ENCODE data around the gene RXRA. TPM values are rescaled to one million over a fixed set of nuclear protein-coding genes. Genes with fewer than 3 reads are reported as not detected.

Gene RXRA
- total RNA-seq, 6 experiments from 2014 or later, result 105 to 165 (median 131) TPM

DNA sequence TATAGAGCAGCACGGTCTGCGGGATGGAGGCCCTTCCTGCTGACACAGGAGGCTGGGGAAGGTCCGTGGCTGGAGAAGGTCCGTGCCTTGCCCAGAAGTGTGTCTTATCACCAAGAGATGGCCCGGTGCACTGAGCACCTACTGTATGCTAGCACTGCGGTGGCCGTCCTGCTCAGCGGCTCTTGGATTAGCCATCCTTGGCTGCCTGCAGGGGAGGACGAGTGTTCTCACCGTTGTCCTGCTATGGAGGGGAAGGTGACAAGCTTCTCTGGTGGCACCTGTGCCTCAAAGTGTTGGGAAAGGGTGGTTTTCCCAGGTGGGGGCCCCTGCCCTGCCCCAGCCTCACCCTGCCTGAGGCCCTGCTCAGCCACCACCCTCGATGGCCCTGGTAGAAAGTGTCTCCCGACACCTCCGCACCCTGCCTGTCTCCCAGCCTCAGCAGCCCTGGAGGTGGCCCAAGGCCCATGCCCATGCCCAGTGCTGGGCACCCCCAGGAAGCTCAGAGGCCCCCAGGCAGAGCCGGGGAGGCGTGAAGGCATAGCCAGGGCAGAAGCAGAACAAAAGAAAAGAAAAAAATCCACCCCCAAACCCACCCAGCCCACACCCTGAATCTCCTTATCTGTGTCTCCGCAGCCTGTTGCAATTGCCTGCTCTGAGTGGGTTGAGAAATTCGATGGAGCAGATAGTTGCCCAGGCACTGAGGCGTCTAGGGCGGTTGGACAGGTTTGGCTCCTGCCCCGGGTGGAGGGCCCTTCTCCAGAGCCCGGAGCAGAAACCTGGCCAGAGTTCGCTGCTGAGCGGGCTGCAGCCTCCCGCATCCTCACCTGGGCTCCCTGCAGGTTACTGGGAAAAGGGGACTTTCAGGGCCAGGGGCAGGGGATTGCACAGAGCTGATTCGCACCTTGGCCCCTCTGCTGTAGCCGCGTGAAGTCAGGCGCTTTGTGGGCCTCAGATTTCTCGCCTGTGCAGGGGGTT lies 30.5 kb downstream of the RXRA start:
- no peaks in the 10 kb centered on the region for H3K36me3 ChIP-seq
- TF ChIP-seq, protein P1, sequence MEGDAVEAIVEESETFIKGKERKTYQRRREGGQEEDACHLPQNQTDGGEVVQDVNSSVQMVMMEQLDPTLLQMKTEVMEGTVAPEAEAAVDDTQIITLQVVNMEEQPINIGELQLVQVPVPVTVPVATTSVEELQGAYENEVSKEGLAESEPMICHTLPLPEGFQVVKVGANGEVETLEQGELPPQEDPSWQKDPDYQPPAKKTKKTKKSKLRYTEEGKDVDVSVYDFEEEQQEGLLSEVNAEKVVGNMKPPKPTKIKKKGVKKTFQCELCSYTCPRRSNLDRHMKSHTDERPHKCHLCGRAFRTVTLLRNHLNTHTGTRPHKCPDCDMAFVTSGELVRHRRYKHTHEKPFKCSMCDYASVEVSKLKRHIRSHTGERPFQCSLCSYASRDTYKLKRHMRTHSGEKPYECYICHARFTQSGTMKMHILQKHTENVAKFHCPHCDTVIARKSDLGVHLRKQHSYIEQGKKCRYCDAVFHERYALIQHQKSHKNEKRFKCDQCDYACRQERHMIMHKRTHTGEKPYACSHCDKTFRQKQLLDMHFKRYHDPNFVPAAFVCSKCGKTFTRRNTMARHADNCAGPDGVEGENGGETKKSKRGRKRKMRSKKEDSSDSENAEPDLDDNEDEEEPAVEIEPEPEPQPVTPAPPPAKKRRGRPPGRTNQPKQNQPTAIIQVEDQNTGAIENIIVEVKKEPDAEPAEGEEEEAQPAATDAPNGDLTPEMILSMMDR (IDR thresholded peaks at IDR 0.05), result no peak
- TF ChIP-seq POLR2A (IDR thresholded peaks at IDR 0.05), result no peak
- ATAC-seq (peak; percentile 9 to 54 (median 35)), DNase-seq (peak in 2 of 3 donors; percentile 84 to 87)
- intact Hi-C loops (cut with DNase I), result no loop called here
- no peaks in the 10 kb centered on the region for H3K27me3 ChIP-seq
- peak overlapping the region; percentile 16 to 82 (median 67) for H3K27ac ChIP-seq
- WGBS (ENCODE audit: insufficient coverage, low coverage, low lambda C conversion rate, missing lambda C conversion rate), result 32% methylated on average over 11 of the region's 29 CpGs
- no peaks in the 10 kb centered on the region for H3K9me3 ChIP-seq
- H3K4me3 ChIP-seq, result no peak overlapping the region
- peaks cover 2 to 100% (median 64%) of the 10 kb centered on the region in 4 donors for H3K4me1 ChIP-seq

DNA sequence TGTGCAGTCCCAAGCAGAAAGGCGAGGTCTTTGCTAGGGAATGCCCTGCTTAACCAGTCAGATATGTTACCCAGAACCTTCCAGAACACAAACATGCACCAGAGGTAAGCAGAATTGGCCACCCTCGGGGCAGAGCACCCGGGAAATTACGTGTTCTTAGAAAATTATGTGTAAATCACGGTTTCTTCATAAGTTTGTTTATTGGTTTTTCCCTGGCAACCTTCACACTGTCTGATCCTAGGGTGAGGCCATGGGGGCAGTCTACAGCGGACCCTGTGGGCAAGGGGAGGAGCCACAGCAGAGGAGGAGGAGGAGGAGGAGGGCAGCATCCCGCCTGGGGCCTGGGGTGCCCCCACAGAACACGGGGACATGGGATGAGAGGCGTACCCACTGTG lies 31.4 kb downstream of the RXRA start:
- Histone ChIP-seq H3K9me3 (no peaks in the 10 kb centered on the region), H3K27ac (peak overlapping the region; percentile 54 to 82 (median 67)), H3K27me3 (no peaks in the 10 kb centered on the region), H3K4me1 (peaks cover 2 to 100% (median 64%) of the 10 kb centered on the region in 4 donors), H3K4me3 (peak overlapping the region in 1 of 3 donors; percentile 4), H3K36me3 (no peaks in the 10 kb centered on the region)
- TF ChIP-seq POLR2A (IDR thresholded peaks at IDR 0.05), result no peak
- TF ChIP-seq, protein P1 (IDR thresholded peaks at IDR 0.05), result no peak
- DNase-seq, result no peak
- intact Hi-C loops (cut with DNase I), result no loop called here
- 40% methylated on average over 6 of the region's 9 CpGs for WGBS (ENCODE audit: insufficient coverage, low coverage, low lambda C conversion rate, missing lambda C conversion rate)
- peak; percentile 14 to 24 (median 18) for ATAC-seq

DNA sequence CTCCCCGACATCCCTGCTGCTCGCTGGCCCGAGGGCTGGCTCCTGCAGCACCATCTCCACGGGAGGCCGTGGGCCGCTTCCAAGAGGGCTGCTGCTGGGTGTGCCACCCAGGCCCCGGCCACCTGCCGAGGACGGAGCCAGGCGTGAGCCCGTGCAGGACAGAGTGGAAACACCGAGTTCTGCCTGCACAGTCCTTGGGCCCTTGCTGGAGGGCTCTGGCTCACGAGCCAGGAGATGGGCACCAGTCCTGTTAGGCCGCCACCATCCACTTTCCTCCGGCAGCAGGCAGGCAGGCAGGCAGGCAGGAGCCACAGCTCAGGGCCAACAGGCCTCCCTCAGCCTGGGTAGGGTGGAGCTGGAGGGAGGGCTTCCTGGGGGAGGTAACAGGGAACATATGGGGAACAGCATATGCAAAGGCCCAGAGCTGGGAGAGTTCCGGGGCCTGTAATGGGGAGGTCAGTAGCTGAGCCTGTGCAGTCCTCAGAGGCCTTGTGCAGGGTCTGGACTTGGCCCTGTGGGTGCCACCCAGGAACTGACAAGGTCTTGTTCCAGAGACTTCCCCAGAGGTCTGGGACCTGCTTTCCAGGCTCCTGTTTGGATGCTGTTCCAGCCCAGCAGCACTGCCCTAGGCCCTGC lies 31.9 kb downstream of the RXRA start:
- intact Hi-C loops (cut with DNase I), result no loop called here
- WGBS (ENCODE audit: insufficient coverage, low coverage, low lambda C conversion rate, missing lambda C conversion rate), result 49% methylated on average over 3 of the region's 16 CpGs
- Histone ChIP-seq H3K27ac (peak overlapping the region; percentile 54 to 82 (median 67)), H3K27me3 (no peaks in the 10 kb centered on the region), H3K4me3 (peak overlapping the region in 2 of 3 donors; percentile 3 to 4), H3K36me3 (no peaks in the 10 kb centered on the region), H3K4me1 (peaks cover 2 to 100% (median 64%) of the 10 kb centered on the region in 4 donors), H3K9me3 (no peaks in the 10 kb centered on the region)
- ATAC-seq, result peak; percentile 0 to 7 (median 4)
- DNase-seq, result no peak
- TF ChIP-seq, protein P1 (IDR thresholded peaks at IDR 0.05), result no peak
- no peak for TF ChIP-seq POLR2A (IDR thresholded peaks at IDR 0.05)

DNA sequence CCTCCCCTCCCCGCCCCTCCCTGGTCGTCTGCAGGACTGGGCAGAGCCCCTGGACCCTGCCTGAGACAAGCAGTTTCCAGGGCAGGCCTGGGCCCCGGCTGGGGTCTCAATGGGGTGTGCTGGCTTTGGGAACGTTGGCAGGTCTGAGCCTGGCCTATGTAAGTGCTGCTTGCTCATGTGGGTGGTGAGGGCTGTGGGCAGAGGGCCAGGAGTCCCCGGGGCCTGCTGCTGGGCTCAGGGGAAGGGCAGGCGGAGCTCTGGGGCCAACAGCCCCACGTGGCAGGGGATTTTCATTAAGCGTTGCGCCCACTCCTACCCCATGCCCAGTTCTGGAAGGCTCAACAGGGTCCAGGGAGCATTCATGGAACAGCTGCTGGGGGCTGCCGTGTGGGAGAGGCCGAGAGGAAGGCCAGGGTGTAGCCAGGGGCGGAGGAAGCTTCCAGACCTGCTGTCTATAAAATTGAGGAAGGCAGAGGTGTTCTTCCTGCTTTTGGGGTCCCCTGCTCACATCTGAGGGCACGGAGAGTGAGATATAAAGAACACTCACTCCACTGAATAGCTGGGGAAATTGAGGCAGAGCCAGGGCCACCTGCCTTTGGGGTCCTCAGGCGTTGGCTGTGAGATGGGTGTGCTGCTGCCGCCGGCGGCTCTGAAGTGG lies 32.5 kb downstream of the RXRA start:
- 43% methylated on average over 5 of the region's 17 CpGs for WGBS (ENCODE audit: insufficient coverage, low coverage, low lambda C conversion rate, missing lambda C conversion rate)
- Histone ChIP-seq H3K27ac (peak overlapping the region; percentile 66 to 82 (median 67)), H3K4me1 (peaks cover 2 to 100% (median 64%) of the 10 kb centered on the region in 4 donors), H3K4me3 (no peak overlapping the region), H3K9me3 (no peaks in the 10 kb centered on the region), H3K27me3 (no peaks in the 10 kb centered on the region), H3K36me3 (no peaks in the 10 kb centered on the region)
- intact Hi-C loops (cut with DNase I), result no loop called here
- peak; percentile 0 to 9 (median 2) for ATAC-seq
- DNase-seq, result peak in 2 of 3 donors; percentile 77 to 78
- no peak for TF ChIP-seq POLR2A (IDR thresholded peaks at IDR 0.05)
- TF ChIP-seq, protein P1 (IDR thresholded peaks at IDR 0.05), result no peak
